ENCODE results near the gene CCBE1. TPM values are rescaled to one million over a fixed set of nuclear protein-coding genes. Genes with fewer than 3 reads are reported as not detected.

CCBE1 gene
- total and polyA plus RNA-seq, 2 of the 4 experiments (the other 2 are of a cell fraction), result 64.8 to 148 TPM

- TF ChIP-seq BHLHE40 (IDR thresholded peaks at IDR 0.05; ENCODE audit: low read depth, low read length) (no peak), USF2 (IDR thresholded peaks at IDR 0.05; ENCODE audit: low read depth, low read length) (no peak)
Measured at GRCh38 chr18:59550174-59550516, 147.1 kb downstream of the CCBE1 start (continued).

- Histone ChIP-seq H3K18ac (ENCODE audit: low read depth, low read length) (no peak overlapping the region), H2BK15ac (ENCODE audit: low read depth, low read length) (no peak overlapping the region), H3K14ac (replicated peaks; ENCODE audit: low read depth, low read length) (no peak overlapping the region), H4K20me1 (ENCODE audit: insufficient read depth, low read length) (peaks cover 14% of the 10 kb centered on the region; the same call in 1 of the 2 replicates), H2BK5ac (ENCODE audit: low read depth, low read length, poor library complexity, severe bottlenecking) (no peak overlapping the region), H2AK5ac (ENCODE audit: low read depth, low read length) (no peak overlapping the region), H3K23ac (ENCODE audit: low read depth, low read length) (no peak overlapping the region; the same call in 1 of the 2 replicates), H3K27me3 (ENCODE audit: control insufficient read depth, insufficient read depth, low read length) (peaks cover 2% of the 10 kb centered on the region; the same call in 1 of the 2 replicates), H3K4ac (ENCODE audit: low read depth, low read length) (no peak overlapping the region), H3K36me3 (ENCODE audit: control insufficient read depth, insufficient read depth, low read length) (no peaks in the 10 kb centered on the region), H2AK9ac (replicated peaks; ENCODE audit: low read depth, low read length, poor library complexity) (no peak overlapping the region), H4K8ac (ENCODE audit: low read depth in 2 of 2, low read length in 2 of 2) (no peak overlapping the region), H3K9ac (ENCODE audit: low read depth, low read length) (no peak overlapping the region), H4K91ac (ENCODE audit: insufficient read depth, low read depth, low read length) (no peak overlapping the region), H2BK120ac (ENCODE audit: low read depth, low read length) (no peak overlapping the region), H2BK20ac (ENCODE audit: low read depth, low read length) (no peak overlapping the region), H3K9me1 (ENCODE audit: insufficient read depth, low read length) (peaks cover 8% of the 10 kb centered on the region; the same call in 1 of the 2 replicates), H3K4me1 (ENCODE audit: control insufficient read depth, insufficient read depth, low read length) (peaks cover 15% of the 10 kb centered on the region), H3K4me3 (ENCODE audit: insufficient read depth, low read depth, low read length) (no peak overlapping the region), H2AFZ (replicated peaks; ENCODE audit: low read length, poor library complexity) (no peak overlapping the region), H3K9me3 (ENCODE audit: control insufficient read depth, insufficient read depth, low read length) (no peaks in the 10 kb centered on the region), H3K27ac (ENCODE audit: insufficient read depth, low read length) (no peak overlapping the region), H3K56ac (ENCODE audit: extremely low read depth, insufficient read depth, low read length) (no peak overlapping the region), H3K79me1 (ENCODE audit: low read depth in 1 of 2, low read length in 2 of 2) (peaks cover 27 to 46% of the 10 kb centered on the region in 2 experiments; a peak in 3 of 4 replicates), H3K4me2 (ENCODE audit: low read depth, low read length) (no peak overlapping the region), H4K5ac (ENCODE audit: low read depth, low read length) (no peak overlapping the region)
- 60% methylated on average over 1 of the region's 3 CpGs; no CpG with 5 or more reads in 1 of the 2 experiments for WGBS, 2 experiments (ENCODE audit: extremely low coverage in 2 of 2, insufficient read length in 1 of 2)
- intact Hi-C loops (cut with micrococcal nuclease) (no loop called here), in situ Hi-C loops (cut with MboI; ENCODE audit: low sequenced_read_pairs) (no loop called here), dilution Hi-C loops (cut with HindIII; ENCODE audit: low sequenced_read_pairs, unreplicated experiment) (no loop called here)
- CTCF ChIA-PET, result no interaction called here
- POLR2A ChIA-PET (ENCODE audit: unreplicated experiment), result no interaction called here
- ATAC-seq (ENCODE audit: low read depth), result no peak
- no peak for DNase-seq
- BruUV-seq (replicated peaks), result no TSS peak
- TF ChIP-seq USF2 (IDR thresholded peaks at IDR 0.05; ENCODE audit: low read depth, low read length), result no peak
- no peak for TF ChIP-seq RAD21 (IDR thresholded peaks at IDR 0.05; ENCODE audit: low read length)
- no peak for TF ChIP-seq MAZ (IDR thresholded peaks at IDR 0.05; ENCODE audit: borderline replicate concordance, low read depth, low read length)
- no peak for TF ChIP-seq CHD1 (IDR thresholded peaks at IDR 0.05; ENCODE audit: low read depth, low read length)
- no peak for TF ChIP-seq NFE2L2 (IDR thresholded peaks at IDR 0.05; ENCODE audit: low read depth, low read length)
- no peak for TF ChIP-seq FOS (IDR thresholded peaks at IDR 0.05; ENCODE audit: low read depth, low read length)
- TF ChIP-seq CTCF (conservative IDR thresholded peaks at IDR 0.05; ENCODE audit: low read depth, low read length), result no peak
- TF ChIP-seq BHLHE40 (IDR thresholded peaks at IDR 0.05; ENCODE audit: low read depth, low read length), result no peak
- no peak for TF ChIP-seq RCOR1 (IDR thresholded peaks at IDR 0.05; ENCODE audit: insufficient replicate concordance, low read length)
- TF ChIP-seq SMC3 (IDR thresholded peaks at IDR 0.05; ENCODE audit: low read depth, low read length), result no peak
- no peak for TF ChIP-seq ELK1 (IDR thresholded peaks at IDR 0.05; ENCODE audit: borderline replicate concordance, low read depth, low read length)
Measured at GRCh38 chr18:59549503-59550173, 147.6 kb downstream of the CCBE1 start.

Data from IMR-90 (cell line).